GM13976 (cell line): ENCODE data around the gene ECM1.

Experiments
- DNase-seq: peaks from one replicate; pipeline ENCODE4 v3.0.0; 2012; ENCODE audit warnings: low spot score
- CTCF ChIP-seq: IDR thresholded peaks from 2 replicates; pipeline ENCODE4 v1.5.1; 2012; ENCODE audit warnings: borderline replicate concordance, mild to moderate bottlenecking; ENCODE audit not compliant: insufficient read depth; ENCODE audit errors: extremely low read depth, missing control alignments, control extremely low read depth
- in situ Hi-C: fragments of 300-500 bp; cut with MboI; formaldehyde crosslinking; loops from one replicate; pipeline ENCODE4 v1.12.0; 2022; ENCODE audit warnings: low sequenced_read_pairs, mixed read lengths, inconsistent platforms; ENCODE audit not compliant: unreplicated experiment

The ECM1 gene

GRCh38 chr1:150555198-150555970 lies 47.5 kb downstream of the ECM1 start:
- in situ Hi-C loops: no loop called here
- TF ChIP-seq CTCF: no peak
- DNase-seq: no peak

GRCh38 chr1:150555971-150556865 lies 48.3 kb downstream of the ECM1 start:
- no peak for TF ChIP-seq CTCF
- in situ Hi-C loops: no loop called here
- no peak for DNase-seq

- in situ Hi-C loops: no loop called here
- no peak for TF ChIP-seq CTCF
- DNase-seq: no peak
Observed at GRCh38 chr1:150557065-150557600, 49.2 kb downstream of the ECM1 start.

- in situ Hi-C loops: no loop called here
- DNase-seq: no peak
- TF ChIP-seq CTCF: no peak
Observed at GRCh38 chr1:150557813-150558212, 49.9 kb downstream of the ECM1 start.

GRCh38 chr1:150558303-150558704 lies 50.4 kb downstream of the ECM1 start:
- DNase-seq: no peak
- TF ChIP-seq CTCF: no peak
- in situ Hi-C loops: no loop called here

GRCh38 chr1:150558761-150559655 lies 51.1 kb downstream of the ECM1 start:
- in situ Hi-C loops: no loop called here
- no peak for TF ChIP-seq CTCF
- DNase-seq: no peak
